Measurements from ENCODE around the gene LIN7A.
"Not testable (repeated sequence)": the region's sequence is repeated elsewhere in the genome, so short reads cannot be mapped to it uniquely, and the experiment has no call there.

Gene LIN7A

DNA sequence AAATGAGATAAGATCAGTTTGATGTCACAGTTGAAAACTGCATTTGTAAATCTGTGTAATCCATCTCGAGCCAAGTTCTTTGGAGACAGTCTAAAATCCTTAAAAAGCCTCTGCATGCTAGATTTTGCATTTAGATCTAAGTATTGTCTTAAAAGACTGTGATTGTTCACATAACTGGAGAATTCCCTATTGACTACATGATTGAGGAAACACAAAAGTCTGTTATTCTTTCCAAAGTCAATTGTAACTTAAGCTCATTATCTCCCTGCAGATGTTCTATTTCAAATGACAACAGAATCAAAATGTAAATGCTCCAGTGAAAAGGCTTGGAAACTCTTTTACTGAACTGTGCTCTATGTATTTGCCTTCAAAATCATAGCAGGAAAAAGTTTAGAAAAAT, 143.2 kb downstream of the LIN7A start:
- H3K9ac ChIP-seq (ENCODE audit: low read length in 5 of 5) = no peak overlapping the region
- H3K27me3 ChIP-seq (ENCODE audit: control insufficient read depth in 5 of 5, insufficient read depth in 4 of 5, low read length in 5 of 5) = no peaks in the 10 kb centered on the region
- peaks cover 0 to 3% (median 0%) of the 10 kb centered on the region in 5 donors for H3K36me3 ChIP-seq (ENCODE audit: control insufficient read depth in 5 of 5, insufficient read depth in 5 of 5, low read length in 5 of 5)
- H3K4me3 ChIP-seq (ENCODE audit: low read depth in 1 of 5, low read length in 5 of 5) = no peak overlapping the region
- H3K9me3 ChIP-seq (ENCODE audit: control insufficient read depth in 5 of 5, low read length in 5 of 5) = no peaks in the 10 kb centered on the region
- H3K4me1 ChIP-seq (ENCODE audit: control insufficient read depth in 5 of 5, insufficient read depth in 5 of 5, low read length in 5 of 5) = no peaks in the 10 kb centered on the region
- no peak overlapping the region for H3K27ac ChIP-seq (ENCODE audit: low read depth, low read length)

GRCh38 chr12:80792861-80793260, 144.9 kb downstream of the LIN7A start:
- no peak overlapping the region for H3K9ac ChIP-seq (ENCODE audit: low read length in 5 of 5)

DNA sequence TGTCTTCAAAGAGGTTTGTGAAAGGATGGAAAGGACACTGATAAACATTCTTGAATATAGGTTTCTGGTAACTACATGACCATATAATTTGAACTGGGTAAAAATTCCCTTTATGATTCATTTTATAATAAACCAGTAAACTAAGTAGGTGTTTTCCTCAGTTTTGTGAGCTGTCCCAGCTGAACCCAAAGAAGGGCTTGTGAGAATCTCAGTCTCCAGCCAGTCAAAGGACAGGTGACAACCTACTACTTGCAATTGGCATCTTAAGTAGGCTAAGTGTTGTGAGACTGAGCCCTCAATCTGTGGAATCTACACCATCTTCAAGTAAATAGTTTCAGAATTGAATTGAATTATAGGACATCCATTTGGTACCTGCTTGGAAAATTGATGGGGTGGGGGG, 145.9 kb downstream of the LIN7A start:
- no peak overlapping the region for H3K9ac ChIP-seq (ENCODE audit: low read length in 5 of 5)
- H3K36me3 ChIP-seq (ENCODE audit: control insufficient read depth in 5 of 5, insufficient read depth in 5 of 5, low read length in 5 of 5) = no peaks in the 10 kb centered on the region
- H3K27ac ChIP-seq (ENCODE audit: low read depth, low read length) = no peak overlapping the region
- no peaks in the 10 kb centered on the region for H3K9me3 ChIP-seq (ENCODE audit: control insufficient read depth in 5 of 5, low read length in 5 of 5)
- H3K27me3 ChIP-seq (ENCODE audit: control insufficient read depth in 5 of 5, insufficient read depth in 4 of 5, low read length in 5 of 5) = no peaks in the 10 kb centered on the region
- no peaks in the 10 kb centered on the region for H3K4me1 ChIP-seq (ENCODE audit: control insufficient read depth in 5 of 5, insufficient read depth in 5 of 5, low read length in 5 of 5)
- no peak overlapping the region for H3K4me3 ChIP-seq (ENCODE audit: low read depth in 1 of 5, low read length in 5 of 5)

More at GRCh38 chr12:80792861-80793260, 144.9 kb downstream of the LIN7A start:
- Histone ChIP-seq H3K4me1 (ENCODE audit: control insufficient read depth in 5 of 5, insufficient read depth in 5 of 5, low read length in 5 of 5) (no peaks in the 10 kb centered on the region), H3K36me3 (ENCODE audit: control insufficient read depth in 5 of 5, insufficient read depth in 5 of 5, low read length in 5 of 5) (peaks cover 0 to 3% (median 0%) of the 10 kb centered on the region in 5 donors), H3K4me3 (ENCODE audit: low read depth in 1 of 5, low read length in 5 of 5) (no peak overlapping the region), H3K9me3 (ENCODE audit: control insufficient read depth in 5 of 5, low read length in 5 of 5) (no peaks in the 10 kb centered on the region), H3K27me3 (ENCODE audit: control insufficient read depth in 5 of 5, insufficient read depth in 4 of 5, low read length in 5 of 5) (no peaks in the 10 kb centered on the region), H3K27ac (ENCODE audit: low read depth, low read length) (no peak overlapping the region)

DNA sequence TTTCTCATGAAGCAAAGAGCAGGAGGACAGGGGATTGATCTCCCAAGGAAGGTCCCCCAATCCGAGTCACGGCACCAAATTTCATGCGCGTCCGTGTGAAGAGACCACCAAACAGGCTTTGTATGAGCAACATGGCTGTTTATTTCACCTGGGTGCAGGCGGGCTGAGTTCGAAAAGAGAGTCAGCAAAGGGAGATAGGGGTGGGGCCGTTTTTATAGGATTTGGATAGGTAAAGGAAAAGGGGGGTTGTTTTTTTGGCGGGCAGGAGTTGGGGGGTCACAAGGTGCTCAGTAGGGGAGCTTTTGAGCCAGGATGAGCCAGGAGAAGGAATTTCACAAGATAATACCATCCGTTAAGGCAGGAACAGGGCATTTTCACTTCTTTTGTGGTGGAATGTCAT, 149.3 kb downstream of the LIN7A start:
- not testable (repeated sequence) for H3K9ac ChIP-seq (ENCODE audit: low read length in 5 of 5); H3K36me3 ChIP-seq (ENCODE audit: control insufficient read depth in 5 of 5, insufficient read depth in 5 of 5, low read length in 5 of 5); H3K27ac ChIP-seq (ENCODE audit: low read depth, low read length); H3K4me1 ChIP-seq (ENCODE audit: control insufficient read depth in 5 of 5, insufficient read depth in 5 of 5, low read length in 5 of 5); H3K27me3 ChIP-seq (ENCODE audit: control insufficient read depth in 5 of 5, insufficient read depth in 4 of 5, low read length in 5 of 5); H3K4me3 ChIP-seq (ENCODE audit: low read depth in 1 of 5, low read length in 5 of 5); H3K9me3 ChIP-seq (ENCODE audit: control insufficient read depth in 5 of 5, low read length in 5 of 5)

- not testable (repeated sequence) for H3K4me3 ChIP-seq (ENCODE audit: low read depth in 1 of 5, low read length in 5 of 5); H3K9ac ChIP-seq (ENCODE audit: low read length in 5 of 5); H3K27me3 ChIP-seq (ENCODE audit: control insufficient read depth in 5 of 5, insufficient read depth in 4 of 5, low read length in 5 of 5); H3K9me3 ChIP-seq (ENCODE audit: control insufficient read depth in 5 of 5, low read length in 5 of 5); H3K27ac ChIP-seq (ENCODE audit: low read depth, low read length); H3K36me3 ChIP-seq (ENCODE audit: control insufficient read depth in 5 of 5, insufficient read depth in 5 of 5, low read length in 5 of 5)
- peaks cover 0 to 12% (median 7%) of the 10 kb centered on the region in 5 donors for H3K4me1 ChIP-seq (ENCODE audit: control insufficient read depth in 5 of 5, insufficient read depth in 5 of 5, low read length in 5 of 5)
Observed at GRCh38 chr12:80782963-80783470, 154.7 kb downstream of the LIN7A start.

GRCh38 chr12:80781313-80781712, 156.4 kb downstream of the LIN7A start:
- Histone ChIP-seq H3K4me1 (ENCODE audit: control insufficient read depth in 5 of 5, insufficient read depth in 5 of 5, low read length in 5 of 5) (peaks cover 2 to 22% (median 15%) of the 10 kb centered on the region in 5 donors), H3K9ac (ENCODE audit: low read length in 5 of 5) (no peak overlapping the region), H3K36me3 (ENCODE audit: control insufficient read depth in 5 of 5, insufficient read depth in 5 of 5, low read length in 5 of 5) (no peaks in the 10 kb centered on the region), H3K27ac (ENCODE audit: low read depth, low read length) (no peak overlapping the region), H3K27me3 (ENCODE audit: control insufficient read depth in 5 of 5, insufficient read depth in 4 of 5, low read length in 5 of 5) (no peaks in the 10 kb centered on the region), H3K4me3 (ENCODE audit: low read depth in 1 of 5, low read length in 5 of 5) (no peak overlapping the region), H3K9me3 (ENCODE audit: control insufficient read depth in 5 of 5, low read length in 5 of 5) (no peaks in the 10 kb centered on the region)

- H3K9ac ChIP-seq (ENCODE audit: low read length in 5 of 5) = no peak overlapping the region
- no peak overlapping the region for H3K4me3 ChIP-seq (ENCODE audit: low read depth in 1 of 5, low read length in 5 of 5)
- H3K27ac ChIP-seq (ENCODE audit: low read depth, low read length) = no peak overlapping the region
- H3K27me3 ChIP-seq (ENCODE audit: control insufficient read depth in 5 of 5, insufficient read depth in 4 of 5, low read length in 5 of 5) = no peaks in the 10 kb centered on the region
- H3K36me3 ChIP-seq (ENCODE audit: control insufficient read depth in 5 of 5, insufficient read depth in 5 of 5, low read length in 5 of 5) = no peaks in the 10 kb centered on the region
- H3K9me3 ChIP-seq (ENCODE audit: control insufficient read depth in 5 of 5, low read length in 5 of 5) = no peaks in the 10 kb centered on the region
- peaks cover 2 to 22% (median 15%) of the 10 kb centered on the region in 5 donors for H3K4me1 ChIP-seq (ENCODE audit: control insufficient read depth in 5 of 5, insufficient read depth in 5 of 5, low read length in 5 of 5)
Observed at GRCh38 chr12:80780746-80781145, 157.0 kb downstream of the LIN7A start.

GRCh38 chr12:80778005-80778541, 159.7 kb downstream of the LIN7A start:
- H3K36me3 ChIP-seq (ENCODE audit: control insufficient read depth in 5 of 5, insufficient read depth in 5 of 5, low read length in 5 of 5) = no peaks in the 10 kb centered on the region
- no peaks in the 10 kb centered on the region for H3K9me3 ChIP-seq (ENCODE audit: control insufficient read depth in 5 of 5, low read length in 5 of 5)
- H3K4me3 ChIP-seq (ENCODE audit: low read depth in 1 of 5, low read length in 5 of 5) = no peak overlapping the region
- no peaks in the 10 kb centered on the region for H3K27me3 ChIP-seq (ENCODE audit: control insufficient read depth in 5 of 5, insufficient read depth in 4 of 5, low read length in 5 of 5)
- peaks cover 2 to 22% (median 15%) of the 10 kb centered on the region in 5 donors for H3K4me1 ChIP-seq (ENCODE audit: control insufficient read depth in 5 of 5, insufficient read depth in 5 of 5, low read length in 5 of 5)
- peak overlapping the region in 2 of 5 donors; percentile 10 to 52 for H3K9ac ChIP-seq (ENCODE audit: low read length in 5 of 5)
- H3K27ac ChIP-seq (ENCODE audit: low read depth, low read length) = peak overlapping the region; percentile 87

- peak overlapping the region in 2 of 5 donors; percentile 52 to 61 for H3K9ac ChIP-seq (ENCODE audit: low read length in 5 of 5)
- peak overlapping the region; percentile 87 for H3K27ac ChIP-seq (ENCODE audit: low read depth, low read length)
- no peaks in the 10 kb centered on the region for H3K27me3 ChIP-seq (ENCODE audit: control insufficient read depth in 5 of 5, insufficient read depth in 4 of 5, low read length in 5 of 5)
- H3K9me3 ChIP-seq (ENCODE audit: control insufficient read depth in 5 of 5, low read length in 5 of 5) = no peaks in the 10 kb centered on the region
- H3K4me3 ChIP-seq (ENCODE audit: low read depth in 1 of 5, low read length in 5 of 5) = peak overlapping the region in 1 of 5 donors; percentile 29
- H3K36me3 ChIP-seq (ENCODE audit: control insufficient read depth in 5 of 5, insufficient read depth in 5 of 5, low read length in 5 of 5) = no peaks in the 10 kb centered on the region
- H3K4me1 ChIP-seq (ENCODE audit: control insufficient read depth in 5 of 5, insufficient read depth in 5 of 5, low read length in 5 of 5) = peaks cover 2 to 22% (median 15%) of the 10 kb centered on the region in 5 donors
Observed at GRCh38 chr12:80777587-80777986, 160.1 kb downstream of the LIN7A start.

GRCh38 chr12:80776706-80777105, 161.0 kb downstream of the LIN7A start:
- H3K36me3 ChIP-seq (ENCODE audit: control insufficient read depth in 5 of 5, insufficient read depth in 5 of 5, low read length in 5 of 5) = no peaks in the 10 kb centered on the region
- H3K27me3 ChIP-seq (ENCODE audit: control insufficient read depth in 5 of 5, insufficient read depth in 4 of 5, low read length in 5 of 5) = no peaks in the 10 kb centered on the region
- H3K9ac ChIP-seq (ENCODE audit: low read length in 5 of 5) = no peak overlapping the region
- H3K27ac ChIP-seq (ENCODE audit: low read depth, low read length) = no peak overlapping the region
- peak overlapping the region in 1 of 5 donors; percentile 3 for H3K4me3 ChIP-seq (ENCODE audit: low read depth in 1 of 5, low read length in 5 of 5)
- H3K9me3 ChIP-seq (ENCODE audit: control insufficient read depth in 5 of 5, low read length in 5 of 5) = no peaks in the 10 kb centered on the region
- H3K4me1 ChIP-seq (ENCODE audit: control insufficient read depth in 5 of 5, insufficient read depth in 5 of 5, low read length in 5 of 5) = peaks cover 2 to 22% (median 15%) of the 10 kb centered on the region in 5 donors
